IMR-90 (cell line): ENCODE data around the gene PDXK. TPM values are rescaled to one million over a fixed set of nuclear protein-coding genes. Genes with fewer than 3 reads are reported as not detected.

Experiments
- ATAC-seq: fragments of 200-7000 bp; cut with Tn5 transposase; 2 replicates; pipeline ENCODE4 v1.9.1; 2020; ENCODE audit warnings: low read depth, mild to moderate bottlenecking, moderate library complexity
- BruUV-seq: library from RNA; stranded (reverse); fragments of 400-500 nt; replicated peaks from 2 replicates; lab custom pipeline; 2021; lab: Mats Ljungman, UMichigan
- CTCF ChIA-PET: fragments of 300-600 bp; formaldehyde crosslinking; extraction: SDS; loops from one replicate; lab custom pipeline; 2021; ENCODE audit warnings: antibody characterized with exemption; lab: Yijun Ruan, JAX
- POLR2A ChIA-PET: fragments of 300-600 bp; sonication (Branson Sonifier 250); formaldehyde crosslinking; loops from one replicate; lab custom pipeline; 2022; ENCODE audit warnings: antibody characterized with exemption; ENCODE audit not compliant: unreplicated experiment; lab: Charles Lee
- DNase-seq: peaks from one replicate; pipeline ENCODE4 v3.0.0; 2013
- H2AFZ ChIP-seq: replicated peaks from 2 replicates; pipeline ENCODE3; 2013; ENCODE audit warnings: low read length, mild to moderate bottlenecking; ENCODE audit not compliant: poor library complexity
- H2AK5ac ChIP-seq: 2 replicates; pipeline ENCODE4 v1.6.1; 2013; ENCODE audit warnings: low read depth, low read length, inconsistent platforms
- H2AK9ac ChIP-seq: replicated peaks from 2 replicates; pipeline ENCODE3; 2013; ENCODE audit warnings: mild to moderate bottlenecking, low read depth, low read length, moderate library complexity; ENCODE audit not compliant: poor library complexity
- H2BK120ac ChIP-seq: 2 replicates; pipeline ENCODE4 v1.6.1; 2013; ENCODE audit warnings: low read depth, low read length, inconsistent platforms
- H2BK15ac ChIP-seq: 3 replicates; pipeline ENCODE4 v1.6.1; 2013; ENCODE audit warnings: low read depth, low read length, inconsistent platforms
- H2BK20ac ChIP-seq: 2 replicates; pipeline ENCODE4 v1.6.1; 2013; ENCODE audit warnings: low read depth, mild to moderate bottlenecking, inconsistent platforms, low read length, moderate library complexity
- H2BK5ac ChIP-seq: 2 replicates; pipeline ENCODE4 v1.6.1; 2013; ENCODE audit warnings: mild to moderate bottlenecking, low read depth, low read length, inconsistent platforms; ENCODE audit not compliant: poor library complexity, severe bottlenecking
- H3K14ac ChIP-seq: replicated peaks from 2 replicates; pipeline ENCODE4 v1.6.1; 2013; ENCODE audit warnings: low read depth, low read length, inconsistent platforms
- H3K18ac ChIP-seq: 2 replicates; pipeline ENCODE4 v1.6.1; 2013; ENCODE audit warnings: low read depth, low read length, control low read depth
- H3K23ac ChIP-seq: 2 replicates; pipeline ENCODE4 v1.6.1; 2013; ENCODE audit warnings: low read depth, low read length, inconsistent platforms
- H3K27ac ChIP-seq: 2 replicates; pipeline ENCODE4 v1.5.1; 2013; ENCODE audit warnings: mild to moderate bottlenecking, control low read depth, low read length; ENCODE audit not compliant: insufficient read depth
- H3K27me3 ChIP-seq: 2 replicates; pipeline ENCODE4 v1.6.1; 2013; ENCODE audit warnings: low read length; ENCODE audit not compliant: control insufficient read depth, insufficient read depth
- H3K36me3 ChIP-seq: 2 replicates; pipeline ENCODE4 v1.6.1; 2013; ENCODE audit warnings: low read length, mixed read lengths; ENCODE audit not compliant: control insufficient read depth, insufficient read depth
- H3K4ac ChIP-seq: 2 replicates; pipeline ENCODE4 v1.6.1; 2013; ENCODE audit warnings: low read depth, low read length, inconsistent platforms
- H3K4me1 ChIP-seq: 2 replicates; pipeline ENCODE4 v1.6.1; 2013; ENCODE audit warnings: low read length, mixed read lengths; ENCODE audit not compliant: control insufficient read depth, insufficient read depth
- H3K4me2 ChIP-seq: 2 replicates; pipeline ENCODE4 v1.6.1; 2013; ENCODE audit warnings: low read depth, mild to moderate bottlenecking, control low read depth, low read length, moderate library complexity
- H3K4me3 ChIP-seq: 2 replicates; pipeline ENCODE4 v1.5.1; 2013; ENCODE audit warnings: low read depth, mild to moderate bottlenecking, control low read depth, low read length, moderate library complexity; ENCODE audit not compliant: insufficient read depth
- H3K56ac ChIP-seq: 2 replicates; pipeline ENCODE4 v1.6.1; 2013; ENCODE audit warnings: low read length, inconsistent platforms; ENCODE audit not compliant: insufficient read depth; ENCODE audit errors: extremely low read depth
- H3K79me1 ChIP-seq, 2 experiments: 2 replicates each; pipeline ENCODE4 v1.6.1; 2013; ENCODE audit warnings: low read length in 2 of 2, inconsistent platforms in 1 of 2, low read depth in 1 of 2
- H3K9ac ChIP-seq: 2 replicates; pipeline ENCODE4 v1.6.1; 2013; ENCODE audit warnings: low read depth, low read length, control low read depth
- H3K9me1 ChIP-seq: 2 replicates; pipeline ENCODE4 v1.6.1; 2013; ENCODE audit warnings: low read length, inconsistent platforms; ENCODE audit not compliant: insufficient read depth
- H3K9me3 ChIP-seq: 2 replicates; pipeline ENCODE4 v1.6.1; 2013; ENCODE audit warnings: low read length; ENCODE audit not compliant: control insufficient read depth, insufficient read depth
- H4K20me1 ChIP-seq: 2 replicates; pipeline ENCODE4 v1.6.1; 2013; ENCODE audit warnings: low read length, inconsistent platforms; ENCODE audit not compliant: insufficient read depth
- H4K5ac ChIP-seq: 2 replicates; pipeline ENCODE4 v1.6.1; 2013; ENCODE audit warnings: mild to moderate bottlenecking, low read depth, low read length, control low read depth
- H4K8ac ChIP-seq, 2 experiments: 2 replicates each; pipeline ENCODE4 v1.6.1; 2013; ENCODE audit warnings: low read depth in 2 of 2, low read length in 2 of 2, control low read depth in 1 of 2, inconsistent platforms in 1 of 2
- H4K91ac ChIP-seq: 2 replicates; pipeline ENCODE4 v1.6.1; 2013; ENCODE audit warnings: low read depth, low read length, inconsistent platforms; ENCODE audit not compliant: insufficient read depth
- CEBPB ChIP-seq: IDR thresholded peaks from 2 replicates; pipeline ENCODE4 v1.6.1; 2012; ENCODE audit warnings: low read depth, low read length, improper control_type of control experiment
- CHD1 ChIP-seq: IDR thresholded peaks from 2 replicates; pipeline ENCODE4 v1.6.1; 2012; ENCODE audit warnings: low read depth, low read length, improper control_type of control experiment
- CTCF ChIP-seq: conservative IDR thresholded peaks from 2 replicates; pipeline ENCODE4 v1.5.1; 2012; ENCODE audit warnings: mild to moderate bottlenecking, low read depth, low read length, improper control_type of control experiment
- ELK1 ChIP-seq: fragments of 150-350 bp; IDR thresholded peaks from 2 replicates; pipeline ENCODE4 v1.6.1; 2016; ENCODE audit warnings: low read depth, mild to moderate bottlenecking, low read length, moderate library complexity, borderline replicate concordance
- FOS ChIP-seq: fragments of 150-350 bp; IDR thresholded peaks from 2 replicates; pipeline ENCODE4 v1.6.1; 2016; ENCODE audit warnings: low read depth, low read length
- MAFK ChIP-seq: IDR thresholded peaks from 2 replicates; pipeline ENCODE4 v1.6.1; 2012; ENCODE audit warnings: low read depth, low read length, improper control_type of control experiment
- MAZ ChIP-seq: IDR thresholded peaks from 2 replicates; pipeline ENCODE4 v1.6.1; 2012; ENCODE audit warnings: low read depth, mild to moderate bottlenecking, low read length, improper control_type of control experiment, moderate library complexity, borderline replicate concordance
- NFE2L2 ChIP-seq: fragments of 150-350 bp; IDR thresholded peaks from 2 replicates; pipeline ENCODE4 v1.6.1; 2016; ENCODE audit warnings: low read depth, mild to moderate bottlenecking, low read length
- POLR2A ChIP-seq: IDR thresholded peaks from 2 replicates; pipeline ENCODE4 v1.6.1; 2012; ENCODE audit warnings: mild to moderate bottlenecking, low read depth, low read length
- RAD21 ChIP-seq: IDR thresholded peaks from 2 replicates; pipeline ENCODE4 v1.6.1; 2012; ENCODE audit warnings: low read length, improper control_type of control experiment
- RFX5 ChIP-seq: IDR thresholded peaks from 2 replicates; pipeline ENCODE4 v1.8.0; 2012; ENCODE audit warnings: low read depth, mild to moderate bottlenecking, low read length, moderate library complexity
- SMC3 ChIP-seq: fragments of 150-350 bp; IDR thresholded peaks from 2 replicates; pipeline ENCODE4 v1.6.1; 2016; ENCODE audit warnings: low read depth, mild to moderate bottlenecking, antibody characterized with exemption, low read length, moderate library complexity
- WGBS, 2 experiments: methylation state at CpG; one replicate each; pipeline versions ENCODE4 v1.1.5 to v1.1.7; 2013; ENCODE audit warnings: missing lambda C conversion rate in 2 of 2; ENCODE audit not compliant: insufficient read length in 1 of 2; ENCODE audit errors: extremely low coverage in 2 of 2; 5-methylcytosine and 5-hydroxymethylcytosine counted together
- dilution Hi-C: fragments of 300-500 bp; cut with HindIII; formaldehyde crosslinking; loops from one replicate; pipeline ENCODE4 v1.14.3; 2018; ENCODE audit warnings: low sequenced_read_pairs; ENCODE audit not compliant: unreplicated experiment
- in situ Hi-C: fragments of 300-500 bp; cut with MboI; formaldehyde crosslinking; loops from 3 replicates; pipeline ENCODE4 v1.14.3; 2019; ENCODE audit warnings: low sequenced_read_pairs, inconsistent platforms, mixed read lengths
- intact Hi-C: fragments of 100-400 bp; cut with micrococcal nuclease; formaldehyde crosslinking; loops from 2 replicates; pipeline ENCODE4 v1.10.0; 2022
- polyA plus RNA-seq, 3 experiments: library from polyadenylated mRNA; depleted of rRNA; stranded (reverse); fragments of >200 nt; gene quantifications; 2 replicates each; pipeline ENCODE4 v1.2.3, GENCODE V29; 2012; ENCODE audit warnings: low replicate concordance in 1 of 3
- total RNA-seq: library from RNA; depleted of rRNA; stranded (reverse); fragments of >200 nt; gene quantifications from 2 replicates; pipeline ENCODE4 v1.2.3, GENCODE V29; 2012

PDXK gene
- total and polyA plus RNA-seq, 2 of the 4 experiments (the other 2 are of a cell fraction) = 155 to 312 TPM

DNA sequence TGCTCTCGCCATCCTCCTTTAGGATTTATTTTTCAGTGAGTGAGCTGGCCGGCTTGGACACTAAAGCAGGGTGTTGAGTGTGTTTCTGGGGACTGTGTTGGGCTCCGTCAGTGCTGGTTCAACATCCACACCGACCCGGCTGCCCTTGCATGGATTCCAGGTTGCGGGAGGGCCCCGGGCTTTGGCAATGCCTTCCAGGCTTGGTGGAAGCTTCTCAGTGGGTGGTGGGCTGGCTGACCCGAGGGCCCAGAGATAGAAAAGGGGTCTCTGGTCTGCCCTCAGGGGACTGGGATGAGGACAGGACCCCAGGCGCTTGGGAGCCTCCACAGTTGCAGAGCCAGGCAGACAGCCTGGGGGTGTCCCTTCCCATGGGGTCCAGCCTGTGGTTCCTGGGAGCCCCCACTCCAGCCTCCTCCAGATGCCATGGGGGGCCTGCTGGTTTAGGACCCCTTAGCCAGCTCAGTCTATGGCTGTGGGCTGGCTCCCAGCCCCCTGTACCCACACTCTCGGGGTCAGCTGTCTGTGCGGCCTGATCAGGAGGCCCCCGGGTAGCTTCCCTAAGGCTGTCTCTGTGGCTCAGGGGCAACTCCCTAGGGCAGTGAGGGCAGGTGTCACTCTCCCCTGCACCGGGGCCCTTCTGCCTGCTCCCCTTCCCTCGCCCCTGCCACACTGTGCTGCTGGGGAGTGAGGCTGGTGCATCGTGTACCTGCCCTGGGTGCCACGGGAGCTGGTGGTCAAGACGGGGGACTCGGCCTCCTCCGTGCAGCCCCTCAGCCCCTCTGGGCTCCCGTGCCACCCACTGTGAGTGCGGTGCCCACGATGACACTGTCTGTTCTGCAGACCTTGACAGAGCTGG lies 16.5 kb downstream of the PDXK start (continued):
- TF ChIP-seq MAZ = no peak

GRCh38 chr21:43736224-43736883 lies 17.4 kb downstream of the PDXK start:
- Histone ChIP-seq H3K9me1 (peaks cover 13% of the 10 kb centered on the region; the same call in 1 of the 2 replicates), H3K27ac (no peak overlapping the region), H3K14ac (no peak overlapping the region), H3K9ac (no peak overlapping the region), H3K27me3 (no peaks in the 10 kb centered on the region), H2AK5ac (no peak overlapping the region), H3K4me3 (no peak overlapping the region), H2BK15ac (no peak overlapping the region), H3K18ac (no peak overlapping the region), H4K20me1 (peaks cover 71% of the 10 kb centered on the region), H3K4ac (no peak overlapping the region), H3K56ac (no peak overlapping the region), H4K5ac (no peak overlapping the region), H3K23ac (no peak overlapping the region), H3K36me3 (peaks cover 20% of the 10 kb centered on the region), H3K9me3 (no peaks in the 10 kb centered on the region), H3K4me2 (no peak overlapping the region), H2BK120ac (no peak overlapping the region), H2AFZ (no peak overlapping the region), H3K4me1 (peaks cover 21% of the 10 kb centered on the region), H2BK5ac (no peak overlapping the region), H3K79me1 (peaks cover 24 to 84% of the 10 kb centered on the region in 2 experiments), H2BK20ac (no peak overlapping the region), H4K91ac (no peak overlapping the region), H4K8ac (no peak overlapping the region), H2AK9ac (no peak overlapping the region)
- intact Hi-C loops = no loop called here
- ChIA-PET CTCF (interaction anchor here (0.5 kb wide), 1 partner anchor 30 kb away, joined by 3 read pairs; no protein-coding TSS in a partner anchor), POLR2A (interaction anchor here (1.0 kb wide), 1 partner anchor 8 kb away, joined by 3 read pairs; no protein-coding TSS in a partner anchor)
- no peak for ATAC-seq
- in situ Hi-C loops = no loop called here
- 99% methylated on average over 16 of the region's 25 CpGs; no CpG with 5 or more reads in 1 of the 2 experiments for WGBS, 2 experiments
- dilution Hi-C loops = no loop called here
- no TSS peak for BruUV-seq
- no peak for DNase-seq
- TF ChIP-seq SMC3 = no peak
- TF ChIP-seq CTCF = no peak
- TF ChIP-seq MAFK = no peak
- TF ChIP-seq RAD21 = no peak
- TF ChIP-seq RFX5 = no peak
- no peak for TF ChIP-seq MAZ
- no peak for TF ChIP-seq ELK1
- no peak for TF ChIP-seq FOS
- TF ChIP-seq NFE2L2 = no peak
- no peak for TF ChIP-seq CEBPB
- no peak for TF ChIP-seq CHD1
- TF ChIP-seq POLR2A = no peak
